Uterine smooth muscle cell (primary cell): Measurements from ENCODE around the gene TMEM39A. TPM values are rescaled to one million over a fixed set of nuclear protein-coding genes. Genes with fewer than 3 reads are reported as not detected.

Source experiments
- total RNA-seq: library from RNA; depleted of rRNA; stranded (reverse); fragments of >200 nt; gene quantifications from 2 replicates; pipeline ENCODE4 v1.2.3, GENCODE V29; 2014

The TMEM39A gene, protein sequence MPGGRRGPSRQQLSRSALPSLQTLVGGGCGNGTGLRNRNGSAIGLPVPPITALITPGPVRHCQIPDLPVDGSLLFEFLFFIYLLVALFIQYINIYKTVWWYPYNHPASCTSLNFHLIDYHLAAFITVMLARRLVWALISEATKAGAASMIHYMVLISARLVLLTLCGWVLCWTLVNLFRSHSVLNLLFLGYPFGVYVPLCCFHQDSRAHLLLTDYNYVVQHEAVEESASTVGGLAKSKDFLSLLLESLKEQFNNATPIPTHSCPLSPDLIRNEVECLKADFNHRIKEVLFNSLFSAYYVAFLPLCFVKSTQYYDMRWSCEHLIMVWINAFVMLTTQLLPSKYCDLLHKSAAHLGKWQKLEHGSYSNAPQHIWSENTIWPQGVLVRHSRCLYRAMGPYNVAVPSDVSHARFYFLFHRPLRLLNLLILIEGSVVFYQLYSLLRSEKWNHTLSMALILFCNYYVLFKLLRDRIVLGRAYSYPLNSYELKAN
- total RNA-seq: 78.2 and 99.8 TPM in 2 replicates

DNA sequence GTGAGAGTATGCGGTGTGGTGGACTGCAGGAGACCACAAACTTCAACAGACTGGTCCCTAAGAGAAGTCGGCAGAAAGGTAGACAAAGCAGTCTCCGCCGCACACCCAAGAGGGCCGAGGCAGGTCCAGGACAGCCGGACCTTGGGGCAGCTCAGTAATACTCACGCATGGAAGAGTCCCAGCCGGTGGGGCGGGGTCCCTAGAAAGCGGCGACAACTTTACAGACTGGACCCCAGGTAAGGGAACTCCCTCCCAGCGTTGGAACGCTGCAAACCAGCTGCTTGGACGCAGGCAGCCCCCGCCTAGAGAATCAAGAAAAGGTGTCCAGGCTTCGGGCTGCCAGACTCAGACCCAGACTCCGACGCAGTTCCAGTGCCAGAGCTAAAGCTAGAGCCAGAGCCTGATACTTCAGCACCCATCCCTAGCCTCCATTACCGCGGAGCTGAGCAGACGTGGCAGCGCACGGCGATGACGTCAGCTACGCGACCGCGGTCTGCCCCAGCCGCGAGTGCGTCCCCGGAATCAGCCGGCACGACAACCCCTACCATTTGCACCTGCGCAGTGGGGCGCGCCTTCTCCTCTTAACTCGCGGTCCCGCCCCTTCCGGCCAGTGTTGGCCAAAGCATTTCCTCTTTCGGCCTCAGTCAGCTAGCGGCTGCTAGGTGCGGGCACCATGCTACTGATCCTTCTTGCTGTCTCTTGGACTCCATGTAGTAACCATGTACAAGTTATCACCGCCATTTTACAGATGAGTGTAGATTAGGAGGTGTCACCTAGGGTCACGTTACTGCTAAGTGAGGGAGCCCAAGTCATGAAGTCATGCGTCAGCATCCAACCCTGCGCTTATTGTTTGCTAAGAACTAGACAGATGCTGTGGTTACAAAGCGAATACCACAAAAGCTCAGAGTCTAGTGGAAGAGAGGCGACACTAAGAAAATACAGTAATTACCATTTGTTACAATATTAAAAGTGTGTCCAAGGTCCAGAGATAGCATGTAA, at the start of gene TMEM39A:
TSS of gene TMEM39A (minus strand) at position 445 of the 999 bp plus-strand sequence. CDS start 1,541 bp downstream, outside the sequence.

DNA sequence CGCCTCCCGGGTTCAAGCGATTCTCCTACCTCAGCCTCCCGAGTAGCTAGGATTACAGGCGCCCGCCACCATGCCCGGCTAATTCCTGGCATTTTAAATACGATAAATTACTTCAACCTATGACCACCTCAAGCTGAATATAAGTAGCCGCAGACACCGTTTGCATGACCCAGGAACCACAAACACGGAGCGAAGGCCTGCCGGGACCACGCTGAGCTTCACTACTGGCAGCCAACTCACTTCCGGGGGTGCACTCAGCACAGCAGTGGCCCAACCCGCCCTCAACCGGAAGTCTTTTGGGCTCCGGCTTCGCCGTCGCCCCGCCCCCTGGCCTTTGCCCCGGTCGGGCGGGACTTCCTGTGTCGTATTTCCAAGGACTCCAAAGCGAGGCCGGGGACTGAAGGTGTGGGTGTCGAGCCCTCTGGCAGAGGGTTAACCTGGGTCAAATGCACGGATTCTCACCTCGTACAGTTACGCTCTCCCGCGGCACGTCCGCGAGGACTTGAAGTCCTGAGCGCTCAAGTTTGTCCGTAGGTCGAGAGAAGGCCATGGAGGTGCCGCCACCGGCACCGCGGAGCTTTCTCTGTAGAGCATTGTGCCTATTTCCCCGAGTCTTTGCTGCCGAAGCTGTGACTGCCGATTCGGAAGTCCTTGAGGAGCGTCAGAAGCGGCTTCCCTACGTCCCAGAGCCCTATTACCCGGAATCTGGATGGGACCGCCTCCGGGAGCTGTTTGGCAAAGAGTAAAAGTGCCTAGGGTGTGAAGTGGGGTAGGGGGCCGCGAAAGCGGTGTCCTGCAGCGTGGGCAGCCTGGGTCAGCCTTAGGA, 35.0 kb upstream of the TMEM39A start, which contains the start of gene TIMMDC1:
TSS of gene TIMMDC1 (plus strand) at position 362 of the 826 bp plus-strand sequence. CDS start at position 549, 187 bp downstream.

Other genes with a start within 250 kb of the TMEM39A start
- gene B4GALT4, start 222.7 kb downstream of the TMEM39A start, total RNA-seq: 36.0 and 42.1 TPM in 2 replicates
- 5.1 and 5.8 TPM in 2 replicates for gene ARHGAP31, start 169.2 kb downstream of the TMEM39A start, total RNA-seq
- gene POGLUT1, start 5.3 kb upstream of the TMEM39A start, total RNA-seq: 19.4 and 23.2 TPM in 2 replicates
- 50.4 and 51.6 TPM in 2 replicates for gene TIMMDC1, start 34.9 kb upstream of the TMEM39A start, total RNA-seq
- 0.37 TPM in 1 of 2 replicates, not detected in the other for gene CD80, start 96.0 kb upstream of the TMEM39A start, total RNA-seq
- gene ADPRH, start 115.9 kb upstream of the TMEM39A start, total RNA-seq: 4.5 and 8.1 TPM in 2 replicates
- 0.25 and 0.33 TPM in 2 replicates for gene PLA1A, start 134.3 kb upstream of the TMEM39A start, total RNA-seq
- gene POPDC2, start 197.0 kb upstream of the TMEM39A start, total RNA-seq: 0.50 and 6.3 TPM in 2 replicates
- 14.1 and 18.9 TPM in 2 replicates for gene COX17, start 213.8 kb upstream of the TMEM39A start, total RNA-seq
- gene CFAP91, start 239.4 kb upstream of the TMEM39A start, total RNA-seq: 0.62 and 0.77 TPM in 2 replicates